HEK293 (cell line): Measurements from ENCODE around the gene NUP153.

Experiments
- CTCF ChIP-seq: fragments of 450-650 bp; formaldehyde crosslinking; IDR thresholded peaks from 2 replicates; pipeline ENCODE4 v1.5.1; 2016; ENCODE audit warnings: missing biosample characterization, missing genetic modification characterization
- KLF17 ChIP-seq: fragments of 450-650 bp; formaldehyde crosslinking; IDR thresholded peaks from 2 replicates; pipeline ENCODE4 v1.5.1; 2016; ENCODE audit warnings: missing biosample characterization, missing genetic modification characterization
- KLF9 ChIP-seq: fragments of 450-650 bp; formaldehyde crosslinking; IDR thresholded peaks from 2 replicates; pipeline ENCODE4 v1.5.1; 2016; ENCODE audit warnings: missing biosample characterization, missing genetic modification characterization, low read depth
- SCRT1 ChIP-seq: fragments of 450-650 bp; formaldehyde crosslinking; IDR thresholded peaks from 2 replicates; pipeline ENCODE4 v1.5.1; 2016; ENCODE audit warnings: missing biosample characterization, missing genetic modification characterization, borderline replicate concordance
- ZNF121 ChIP-seq: fragments of 450-650 bp; formaldehyde crosslinking; IDR thresholded peaks from 2 replicates; pipeline ENCODE4 v1.5.1; 2016; ENCODE audit warnings: missing biosample characterization, missing genetic modification characterization
- ZNF214 ChIP-seq: fragments of 450-650 bp; formaldehyde crosslinking; IDR thresholded peaks from 2 replicates; pipeline ENCODE4 v1.5.1; 2017; ENCODE audit warnings: missing biosample characterization, mild to moderate bottlenecking, missing genetic modification characterization, borderline replicate concordance
- ZNF26 ChIP-seq: fragments of 450-650 bp; formaldehyde crosslinking; IDR thresholded peaks from 2 replicates; pipeline ENCODE4 v1.5.1; 2016; ENCODE audit warnings: missing biosample characterization, missing genetic modification characterization
- ZNF629 ChIP-seq: fragments of 450-650 bp; formaldehyde crosslinking; IDR thresholded peaks from 2 replicates; pipeline ENCODE4 v1.5.1; 2017; ENCODE audit warnings: missing biosample characterization, missing genetic modification characterization
- ZNF785 ChIP-seq: fragments of 450-650 bp; formaldehyde crosslinking; IDR thresholded peaks from 2 replicates; pipeline ENCODE4 v1.5.1; 2016; ENCODE audit warnings: missing biosample characterization, missing genetic modification characterization

GRCh38 chr6:17703256-17703694, 3.5 kb downstream of the NUP153 start:
- TF ChIP-seq CTCF (tag by site-specific recombination) = no peak
- no peak for TF ChIP-seq ZNF121 (tag by site-specific recombination)
- no peak for TF ChIP-seq ZNF26
- no peak for TF ChIP-seq KLF9 (tag by site-specific recombination)
- no peak for TF ChIP-seq ZNF785 (tag by site-specific recombination)
- TF ChIP-seq KLF17 (tag by site-specific recombination) = no peak
- TF ChIP-seq ZNF214 (tag by site-specific recombination) = no peak
- TF ChIP-seq ZNF629 = no peak
- no peak for TF ChIP-seq SCRT1 (tag by site-specific recombination)
